ENCODE results near the gene ARID5B. TPM values are rescaled to one million over a fixed set of nuclear protein-coding genes. Genes with fewer than 3 reads are reported as not detected.

Gene ARID5B
- total and polyA plus RNA-seq, 2 experiments from 2014 or later = 1.3 to 1.6 TPM

DNA sequence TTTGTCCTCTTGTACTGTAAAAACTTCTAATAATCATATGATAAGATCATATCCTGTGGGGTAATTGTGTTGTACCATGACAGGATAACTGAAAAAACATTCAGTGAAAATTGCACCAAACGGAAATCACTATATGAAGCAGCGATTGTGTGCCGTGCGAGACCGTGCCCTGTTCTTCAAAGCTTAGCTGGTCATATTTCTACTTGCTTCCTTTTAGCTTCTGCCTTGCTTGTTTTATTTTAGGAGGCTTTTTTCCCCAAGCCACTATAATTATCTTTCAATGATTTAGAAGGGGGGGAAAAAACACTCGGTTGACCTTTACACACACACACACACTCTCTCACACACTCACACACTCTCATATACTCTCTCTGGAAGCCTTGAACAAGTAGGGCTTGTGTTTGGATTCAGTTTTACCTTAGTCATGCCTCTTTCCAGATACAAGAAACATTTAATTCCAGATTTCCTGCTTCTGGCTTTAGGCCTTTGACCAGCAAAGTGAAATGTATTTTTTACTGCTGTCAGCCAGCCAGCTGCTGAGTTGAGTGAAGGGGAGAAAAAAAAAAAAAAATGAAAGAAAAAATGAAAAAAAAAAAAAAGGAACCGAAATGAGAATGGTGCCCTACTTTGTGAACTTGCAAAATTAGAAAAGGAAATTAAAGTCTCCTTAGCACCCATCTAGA, 181.4 kb downstream of the ARID5B start:
- no peak for DNase-seq (ENCODE audit: low spot score)
- Histone ChIP-seq H2AFZ (no peak overlapping the region), H4K20me1 (replicated peaks; ENCODE audit: insufficient read depth) (no peaks in the 10 kb centered on the region), H3K27me3 (ENCODE audit: insufficient read depth) (no peaks in the 10 kb centered on the region), H3K36me3 (ENCODE audit: insufficient read depth) (no peaks in the 10 kb centered on the region), H3K4me2 (no peak overlapping the region), H3K4me3 (no peak overlapping the region), H3F3A (replicated peaks; ENCODE audit: low read depth) (no peaks in the 10 kb centered on the region), H3K4me1 (ENCODE audit: insufficient read depth) (no peaks in the 10 kb centered on the region), H3K9me2 (ENCODE audit: insufficient read depth) (0 out of 2 replicates have a peak, but pooled peaks cover 6% of the 10 kb centered on the region), H3K27ac (ENCODE audit: low read depth) (no peak overlapping the region), H3K79me2 (replicated peaks; ENCODE audit: insufficient read depth) (no peaks in the 10 kb centered on the region)
- H3K4me1 Mint-ChIP-seq = no peaks in the 10 kb centered on the region
- no peaks in the 10 kb centered on the region for H3K27me3 Mint-ChIP-seq (ENCODE audit: insufficient read depth, low read depth, poor library complexity)
- H3K4me3 Mint-ChIP-seq = no peak overlapping the region
- H3K27ac Mint-ChIP-seq = 0 out of 2 replicates have a peak overlapping the region, but pooled peaks have one; percentile 21
- no peak for ATAC-seq
- H3K36me3 Mint-ChIP-seq (ENCODE audit: low read depth) = no peaks in the 10 kb centered on the region; the same call in 2 of the 3 replicates
- TF ChIP-seq POLR2AphosphoS5 (IDR thresholded peaks at IDR 0.05; ENCODE audit: low read depth) (no peak), STAT1 (IDR thresholded peaks at IDR 0.05; ENCODE audit: unreplicated experiment) (no peak), NANOG (IDR thresholded peaks at IDR 0.05; ENCODE audit: borderline replicate concordance) (no peak), CREB1 (CRISPR knock-in tag; IDR thresholded peaks at IDR 0.05; ENCODE audit: low read depth) (no peak), EZH2 (IDR thresholded peaks at IDR 0.05; ENCODE audit: low read depth, unreplicated experiment) (no peak), ZNF114 (CRISPR knock-in tag; IDR thresholded peaks at IDR 0.05) (no peak), ZNF331 (CRISPR knock-in tag; IDR thresholded peaks at IDR 0.05; ENCODE audit: low read depth) (no peak), EZH2phosphoT487 (IDR thresholded peaks at IDR 0.05; ENCODE audit: unreplicated experiment) (no peak), JUNB (IDR thresholded peaks at IDR 0.05; ENCODE audit: unreplicated experiment) (no peak)
- TF ChIP-seq, protein P1, sequence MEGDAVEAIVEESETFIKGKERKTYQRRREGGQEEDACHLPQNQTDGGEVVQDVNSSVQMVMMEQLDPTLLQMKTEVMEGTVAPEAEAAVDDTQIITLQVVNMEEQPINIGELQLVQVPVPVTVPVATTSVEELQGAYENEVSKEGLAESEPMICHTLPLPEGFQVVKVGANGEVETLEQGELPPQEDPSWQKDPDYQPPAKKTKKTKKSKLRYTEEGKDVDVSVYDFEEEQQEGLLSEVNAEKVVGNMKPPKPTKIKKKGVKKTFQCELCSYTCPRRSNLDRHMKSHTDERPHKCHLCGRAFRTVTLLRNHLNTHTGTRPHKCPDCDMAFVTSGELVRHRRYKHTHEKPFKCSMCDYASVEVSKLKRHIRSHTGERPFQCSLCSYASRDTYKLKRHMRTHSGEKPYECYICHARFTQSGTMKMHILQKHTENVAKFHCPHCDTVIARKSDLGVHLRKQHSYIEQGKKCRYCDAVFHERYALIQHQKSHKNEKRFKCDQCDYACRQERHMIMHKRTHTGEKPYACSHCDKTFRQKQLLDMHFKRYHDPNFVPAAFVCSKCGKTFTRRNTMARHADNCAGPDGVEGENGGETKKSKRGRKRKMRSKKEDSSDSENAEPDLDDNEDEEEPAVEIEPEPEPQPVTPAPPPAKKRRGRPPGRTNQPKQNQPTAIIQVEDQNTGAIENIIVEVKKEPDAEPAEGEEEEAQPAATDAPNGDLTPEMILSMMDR (conservative IDR thresholded peaks at IDR 0.05; ENCODE audit: low read depth in 2 of 2) = no peak
- TF ChIP-seq, protein P2, sequence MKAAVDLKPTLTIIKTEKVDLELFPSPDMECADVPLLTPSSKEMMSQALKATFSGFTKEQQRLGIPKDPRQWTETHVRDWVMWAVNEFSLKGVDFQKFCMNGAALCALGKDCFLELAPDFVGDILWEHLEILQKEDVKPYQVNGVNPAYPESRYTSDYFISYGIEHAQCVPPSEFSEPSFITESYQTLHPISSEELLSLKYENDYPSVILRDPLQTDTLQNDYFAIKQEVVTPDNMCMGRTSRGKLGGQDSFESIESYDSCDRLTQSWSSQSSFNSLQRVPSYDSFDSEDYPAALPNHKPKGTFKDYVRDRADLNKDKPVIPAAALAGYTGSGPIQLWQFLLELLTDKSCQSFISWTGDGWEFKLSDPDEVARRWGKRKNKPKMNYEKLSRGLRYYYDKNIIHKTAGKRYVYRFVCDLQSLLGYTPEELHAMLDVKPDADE (IDR thresholded peaks at IDR 0.05) = no peak
- TF ChIP-seq, protein P3, sequence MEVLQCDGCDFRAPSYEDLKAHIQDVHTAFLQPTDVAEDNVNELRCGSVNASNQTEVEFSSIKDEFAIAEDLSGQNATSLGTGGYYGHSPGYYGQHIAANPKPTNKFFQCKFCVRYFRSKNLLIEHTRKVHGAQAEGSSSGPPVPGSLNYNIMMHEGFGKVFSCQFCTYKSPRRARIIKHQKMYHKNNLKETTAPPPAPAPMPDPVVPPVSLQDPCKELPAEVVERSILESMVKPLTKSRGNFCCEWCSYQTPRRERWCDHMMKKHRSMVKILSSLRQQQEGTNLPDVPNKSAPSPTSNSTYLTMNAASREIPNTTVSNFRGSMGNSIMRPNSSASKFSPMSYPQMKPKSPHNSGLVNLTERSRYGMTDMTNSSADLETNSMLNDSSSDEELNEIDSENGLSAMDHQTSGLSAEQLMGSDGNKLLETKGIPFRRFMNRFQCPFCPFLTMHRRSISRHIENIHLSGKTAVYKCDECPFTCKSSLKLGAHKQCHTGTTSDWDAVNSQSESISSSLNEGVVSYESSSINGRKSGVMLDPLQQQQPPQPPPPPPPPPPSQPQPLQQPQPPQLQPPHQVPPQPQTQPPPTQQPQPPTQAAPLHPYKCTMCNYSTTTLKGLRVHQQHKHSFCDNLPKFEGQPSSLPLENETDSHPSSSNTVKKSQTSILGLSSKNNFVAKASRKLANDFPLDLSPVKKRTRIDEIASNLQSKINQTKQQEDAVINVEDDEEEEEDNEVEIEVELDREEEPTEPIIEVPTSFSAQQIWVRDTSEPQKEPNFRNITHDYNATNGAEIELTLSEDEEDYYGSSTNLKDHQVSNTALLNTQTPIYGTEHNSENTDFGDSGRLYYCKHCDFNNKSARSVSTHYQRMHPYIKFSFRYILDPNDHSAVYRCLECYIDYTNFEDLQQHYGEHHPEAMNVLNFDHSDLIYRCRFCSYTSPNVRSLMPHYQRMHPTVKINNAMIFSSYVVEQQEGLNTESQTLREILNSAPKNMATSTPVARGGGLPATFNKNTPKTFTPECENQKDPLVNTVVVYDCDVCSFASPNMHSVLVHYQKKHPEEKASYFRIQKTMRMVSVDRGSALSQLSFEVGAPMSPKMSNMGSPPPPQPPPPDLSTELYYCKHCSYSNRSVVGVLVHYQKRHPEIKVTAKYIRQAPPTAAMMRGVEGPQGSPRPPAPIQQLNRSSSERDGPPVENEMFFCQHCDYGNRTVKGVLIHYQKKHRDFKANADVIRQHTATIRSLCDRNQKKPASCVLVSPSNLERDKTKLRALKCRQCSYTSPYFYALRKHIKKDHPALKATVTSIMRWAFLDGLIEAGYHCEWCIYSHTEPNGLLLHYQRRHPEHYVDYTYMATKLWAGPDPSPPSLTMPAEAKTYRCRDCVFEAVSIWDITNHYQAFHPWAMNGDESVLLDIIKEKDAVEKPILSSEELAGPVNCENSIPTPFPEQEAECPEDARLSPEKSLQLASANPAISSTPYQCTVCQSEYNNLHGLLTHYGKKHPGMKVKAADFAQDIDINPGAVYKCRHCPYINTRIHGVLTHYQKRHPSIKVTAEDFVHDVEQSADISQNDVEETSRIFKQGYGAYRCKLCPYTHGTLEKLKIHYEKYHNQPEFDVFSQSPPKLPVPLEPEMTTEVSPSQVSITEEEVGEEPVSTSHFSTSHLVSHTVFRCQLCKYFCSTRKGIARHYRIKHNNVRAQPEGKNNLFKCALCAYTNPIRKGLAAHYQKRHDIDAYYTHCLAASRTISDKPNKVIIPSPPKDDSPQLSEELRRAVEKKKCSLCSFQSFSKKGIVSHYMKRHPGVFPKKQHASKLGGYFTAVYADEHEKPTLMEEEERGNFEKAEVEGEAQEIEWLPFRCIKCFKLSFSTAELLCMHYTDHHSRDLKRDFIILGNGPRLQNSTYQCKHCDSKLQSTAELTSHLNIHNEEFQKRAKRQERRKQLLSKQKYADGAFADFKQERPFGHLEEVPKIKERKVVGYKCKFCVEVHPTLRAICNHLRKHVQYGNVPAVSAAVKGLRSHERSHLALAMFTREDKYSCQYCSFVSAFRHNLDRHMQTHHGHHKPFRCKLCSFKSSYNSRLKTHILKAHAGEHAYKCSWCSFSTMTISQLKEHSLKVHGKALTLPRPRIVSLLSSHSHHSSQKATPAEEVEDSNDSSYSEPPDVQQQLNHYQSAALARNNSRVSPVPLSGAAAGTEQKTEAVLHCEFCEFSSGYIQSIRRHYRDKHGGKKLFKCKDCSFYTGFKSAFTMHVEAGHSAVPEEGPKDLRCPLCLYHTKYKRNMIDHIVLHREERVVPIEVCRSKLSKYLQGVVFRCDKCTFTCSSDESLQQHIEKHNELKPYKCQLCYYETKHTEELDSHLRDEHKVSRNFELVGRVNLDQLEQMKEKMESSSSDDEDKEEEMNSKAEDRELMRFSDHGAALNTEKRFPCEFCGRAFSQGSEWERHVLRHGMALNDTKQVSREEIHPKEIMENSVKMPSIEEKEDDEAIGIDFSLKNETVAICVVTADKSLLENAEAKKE (CRISPR knock-in tag; IDR thresholded peaks at IDR 0.05) = no peak
- TF ChIP-seq, protein P4, sequence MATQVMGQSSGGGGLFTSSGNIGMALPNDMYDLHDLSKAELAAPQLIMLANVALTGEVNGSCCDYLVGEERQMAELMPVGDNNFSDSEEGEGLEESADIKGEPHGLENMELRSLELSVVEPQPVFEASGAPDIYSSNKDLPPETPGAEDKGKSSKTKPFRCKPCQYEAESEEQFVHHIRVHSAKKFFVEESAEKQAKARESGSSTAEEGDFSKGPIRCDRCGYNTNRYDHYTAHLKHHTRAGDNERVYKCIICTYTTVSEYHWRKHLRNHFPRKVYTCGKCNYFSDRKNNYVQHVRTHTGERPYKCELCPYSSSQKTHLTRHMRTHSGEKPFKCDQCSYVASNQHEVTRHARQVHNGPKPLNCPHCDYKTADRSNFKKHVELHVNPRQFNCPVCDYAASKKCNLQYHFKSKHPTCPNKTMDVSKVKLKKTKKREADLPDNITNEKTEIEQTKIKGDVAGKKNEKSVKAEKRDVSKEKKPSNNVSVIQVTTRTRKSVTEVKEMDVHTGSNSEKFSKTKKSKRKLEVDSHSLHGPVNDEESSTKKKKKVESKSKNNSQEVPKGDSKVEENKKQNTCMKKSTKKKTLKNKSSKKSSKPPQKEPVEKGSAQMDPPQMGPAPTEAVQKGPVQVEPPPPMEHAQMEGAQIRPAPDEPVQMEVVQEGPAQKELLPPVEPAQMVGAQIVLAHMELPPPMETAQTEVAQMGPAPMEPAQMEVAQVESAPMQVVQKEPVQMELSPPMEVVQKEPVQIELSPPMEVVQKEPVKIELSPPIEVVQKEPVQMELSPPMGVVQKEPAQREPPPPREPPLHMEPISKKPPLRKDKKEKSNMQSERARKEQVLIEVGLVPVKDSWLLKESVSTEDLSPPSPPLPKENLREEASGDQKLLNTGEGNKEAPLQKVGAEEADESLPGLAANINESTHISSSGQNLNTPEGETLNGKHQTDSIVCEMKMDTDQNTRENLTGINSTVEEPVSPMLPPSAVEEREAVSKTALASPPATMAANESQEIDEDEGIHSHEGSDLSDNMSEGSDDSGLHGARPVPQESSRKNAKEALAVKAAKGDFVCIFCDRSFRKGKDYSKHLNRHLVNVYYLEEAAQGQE (IDR thresholded peaks at IDR 0.05; ENCODE audit: unreplicated experiment) = no peak
- H3K9me3 Mint-ChIP-seq = no peaks in the 10 kb centered on the region

Data from GM23338 (cell line).